Chondrocyte (in vitro differentiated cells): ENCODE data around the gene SHANK1. TPM values are rescaled to one million over a fixed set of nuclear protein-coding genes. Genes with fewer than 3 reads are reported as not detected.
A peak's percentile ranks its signal among the peaks of the same experiment; 100 is the strongest.

ENCODE experiments used
- DNase-seq: peaks from one replicate; pipeline ENCODE4 v3.0.0; 2021; ENCODE audit warnings: mixed read lengths, low spot score
- H3K27ac Mint-ChIP-seq: one replicate; pipeline ENCODE4 v1.8.0; 2021; ENCODE audit warnings: mild to moderate bottlenecking, moderate library complexity, mixed read lengths; ENCODE audit not compliant: unreplicated experiment
- H3K27me3 Mint-ChIP-seq: 2 replicates; pipeline ENCODE4 v1.8.0; 2021; ENCODE audit warnings: low read depth, mixed read lengths
- H3K36me3 Mint-ChIP-seq: 2 replicates; pipeline ENCODE4 v1.8.0; 2021; ENCODE audit warnings: low read depth, mixed read lengths
- H3K4me1 Mint-ChIP-seq: 2 replicates; pipeline ENCODE4 v1.8.0; 2021; ENCODE audit warnings: low read depth, mild to moderate bottlenecking, mixed read lengths
- H3K4me3 Mint-ChIP-seq: one replicate; pipeline ENCODE4 v1.8.0; 2021; ENCODE audit warnings: mild to moderate bottlenecking, moderate library complexity, mixed read lengths; ENCODE audit not compliant: unreplicated experiment
- H3K9me3 Mint-ChIP-seq: 2 replicates; pipeline ENCODE4 v1.8.0; 2021; ENCODE audit warnings: low read depth, mixed read lengths
- total RNA-seq: library from RNA; stranded (reverse); gene quantifications from 3 replicates; pipeline ENCODE4 v1.2.1, GENCODE V29; 2021
- TF ChIP-seq, protein P1 (sequence below): fragments of 200-600 bp; sonication (generic); IDR thresholded peaks from 2 replicates; pipeline ENCODE4 v1.5.0; 2021; ENCODE audit warnings: antibody characterized with exemption, mild to moderate bottlenecking, moderate library complexity

The SHANK1 gene
- total RNA-seq, 1 donor from 2014 or later = 0.27 TPM

DNA sequence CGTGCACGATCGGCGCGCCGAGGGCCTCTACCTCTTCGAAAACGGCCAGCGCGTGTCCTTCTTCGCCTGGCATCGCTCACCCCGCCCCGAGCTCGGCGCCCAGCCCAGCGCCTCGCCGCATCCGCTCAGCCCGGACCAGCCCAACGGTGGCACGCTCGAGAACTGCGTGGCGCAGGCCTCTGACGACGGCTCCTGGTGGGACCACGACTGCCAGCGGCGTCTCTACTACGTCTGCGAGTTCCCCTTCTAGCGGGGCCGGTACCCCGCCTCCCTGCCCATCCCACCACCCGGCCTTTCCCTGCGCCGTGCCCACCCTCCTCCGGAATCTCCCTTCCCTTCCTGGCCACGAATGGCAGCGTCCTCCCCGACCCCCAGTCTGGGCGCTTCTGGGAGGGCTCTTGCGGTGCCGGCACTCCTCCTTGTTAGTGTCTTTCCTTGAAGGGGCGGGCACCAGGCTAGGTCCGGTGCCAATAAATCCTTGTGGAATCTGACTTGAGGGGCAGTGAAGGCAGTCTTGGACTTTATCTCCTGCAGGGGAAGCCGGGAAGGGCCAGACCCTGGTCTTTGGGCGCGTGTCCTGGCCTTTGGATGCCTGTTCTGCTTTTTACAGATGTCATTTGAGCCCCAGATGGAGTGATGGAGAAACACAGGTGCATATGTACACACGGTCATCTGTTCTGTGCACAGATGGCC lies 5.8 kb upstream of the SHANK1 start:
- Mint-ChIP-seq H3K27me3 (peaks cover 9% of the 10 kb centered on the region), H3K27ac (peak overlapping the region; percentile 63), H3K4me3 (peak overlapping the region; percentile 86), H3K36me3 (no peaks in the 10 kb centered on the region), H3K9me3 (no peaks in the 10 kb centered on the region), H3K4me1 (peaks cover 16% of the 10 kb centered on the region)
- TF ChIP-seq, protein P1, sequence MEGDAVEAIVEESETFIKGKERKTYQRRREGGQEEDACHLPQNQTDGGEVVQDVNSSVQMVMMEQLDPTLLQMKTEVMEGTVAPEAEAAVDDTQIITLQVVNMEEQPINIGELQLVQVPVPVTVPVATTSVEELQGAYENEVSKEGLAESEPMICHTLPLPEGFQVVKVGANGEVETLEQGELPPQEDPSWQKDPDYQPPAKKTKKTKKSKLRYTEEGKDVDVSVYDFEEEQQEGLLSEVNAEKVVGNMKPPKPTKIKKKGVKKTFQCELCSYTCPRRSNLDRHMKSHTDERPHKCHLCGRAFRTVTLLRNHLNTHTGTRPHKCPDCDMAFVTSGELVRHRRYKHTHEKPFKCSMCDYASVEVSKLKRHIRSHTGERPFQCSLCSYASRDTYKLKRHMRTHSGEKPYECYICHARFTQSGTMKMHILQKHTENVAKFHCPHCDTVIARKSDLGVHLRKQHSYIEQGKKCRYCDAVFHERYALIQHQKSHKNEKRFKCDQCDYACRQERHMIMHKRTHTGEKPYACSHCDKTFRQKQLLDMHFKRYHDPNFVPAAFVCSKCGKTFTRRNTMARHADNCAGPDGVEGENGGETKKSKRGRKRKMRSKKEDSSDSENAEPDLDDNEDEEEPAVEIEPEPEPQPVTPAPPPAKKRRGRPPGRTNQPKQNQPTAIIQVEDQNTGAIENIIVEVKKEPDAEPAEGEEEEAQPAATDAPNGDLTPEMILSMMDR = no peak
- DNase-seq = no peak

DNA sequence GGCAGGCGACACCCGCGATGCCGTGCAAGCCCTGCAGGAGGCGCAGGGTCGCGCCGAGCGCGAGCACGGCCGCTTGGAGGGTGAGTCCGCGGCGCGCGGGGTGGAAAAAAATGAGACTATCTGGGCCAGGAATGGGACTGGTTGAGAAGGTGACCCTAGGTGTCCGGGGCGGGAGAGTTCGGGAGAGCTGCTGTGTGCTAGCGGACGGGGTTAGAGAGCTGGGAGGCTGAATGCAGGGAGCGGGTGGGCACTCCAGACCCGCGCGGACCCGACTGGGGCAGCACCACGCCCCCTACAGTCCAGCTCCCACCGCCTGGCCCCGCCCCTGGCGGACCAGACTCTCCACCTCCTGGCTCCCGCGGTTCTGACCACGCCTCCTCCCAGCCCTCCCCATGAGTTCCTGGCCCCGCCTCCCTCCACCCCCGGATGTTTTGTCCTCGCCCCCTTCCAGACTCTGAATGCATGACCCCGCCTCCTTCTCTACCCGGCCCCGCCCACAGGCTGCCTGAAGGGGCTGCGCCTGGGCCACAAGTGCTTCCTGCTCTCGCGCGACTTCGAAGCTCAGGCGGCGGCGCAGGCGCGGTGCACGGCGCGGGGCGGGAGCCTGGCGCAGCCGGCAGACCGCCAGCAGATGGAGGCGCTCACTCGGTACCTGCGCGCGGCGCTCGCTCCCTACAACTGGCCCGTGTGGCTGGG lies 5.1 kb upstream of the SHANK1 start:
- TF ChIP-seq, protein P1 = peak; percentile 87
- Mint-ChIP-seq H3K4me1 (peaks cover 20% of the 10 kb centered on the region), H3K27me3 (peaks cover 12% of the 10 kb centered on the region), H3K27ac (peak overlapping the region; percentile 82), H3K9me3 (no peaks in the 10 kb centered on the region), H3K36me3 (no peaks in the 10 kb centered on the region), H3K4me3 (peak overlapping the region; percentile 86)
- DNase-seq = peak; percentile 99

DNA sequence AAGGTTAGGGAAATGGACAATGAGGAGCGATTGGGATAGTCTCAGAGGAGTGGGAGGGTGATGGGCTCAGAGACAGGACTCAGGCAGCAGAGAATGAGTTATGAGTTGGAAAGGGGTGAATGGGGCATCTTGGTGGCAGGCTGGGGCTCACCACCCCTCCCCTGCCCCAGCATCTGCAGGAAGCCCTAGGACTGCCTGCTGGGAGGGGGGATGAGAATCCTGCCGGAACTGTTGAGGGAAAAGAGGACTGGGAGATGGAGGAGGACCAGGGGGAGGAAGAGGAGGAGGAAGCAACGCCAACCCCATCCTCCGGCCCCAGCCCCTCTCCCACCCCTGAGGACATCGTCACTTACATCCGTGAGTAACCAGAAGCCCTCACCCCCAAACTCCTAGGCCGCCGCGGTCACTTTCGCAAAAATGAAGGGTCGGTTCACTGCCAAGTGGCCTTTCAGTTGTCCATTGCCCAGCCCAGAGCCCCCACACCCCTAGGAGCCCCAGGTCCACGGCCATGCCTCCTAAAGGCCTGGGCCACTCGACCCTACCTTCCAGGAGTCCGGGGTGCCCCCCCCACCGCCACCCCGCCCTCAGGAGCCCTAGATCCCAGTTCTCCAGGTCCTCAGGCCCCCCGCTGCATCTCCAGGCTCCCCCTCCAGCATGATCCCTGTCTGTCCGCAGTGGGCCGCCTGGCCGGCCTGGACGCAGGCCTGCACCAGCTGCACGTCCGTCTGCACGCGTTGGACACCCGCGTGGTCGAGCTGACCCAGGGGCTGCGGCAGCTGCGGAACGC lies 4.3 kb upstream of the SHANK1 start:
- H3K27ac Mint-ChIP-seq = no peak overlapping the region
- TF ChIP-seq, protein P1 = no peak
- H3K4me3 Mint-ChIP-seq = peak overlapping the region; percentile 86
- DNase-seq = no peak
- peaks cover 12% of the 10 kb centered on the region for H3K27me3 Mint-ChIP-seq
- no peaks in the 10 kb centered on the region for H3K36me3 Mint-ChIP-seq
- peaks cover 20% of the 10 kb centered on the region for H3K4me1 Mint-ChIP-seq
- no peaks in the 10 kb centered on the region for H3K9me3 Mint-ChIP-seq

DNA sequence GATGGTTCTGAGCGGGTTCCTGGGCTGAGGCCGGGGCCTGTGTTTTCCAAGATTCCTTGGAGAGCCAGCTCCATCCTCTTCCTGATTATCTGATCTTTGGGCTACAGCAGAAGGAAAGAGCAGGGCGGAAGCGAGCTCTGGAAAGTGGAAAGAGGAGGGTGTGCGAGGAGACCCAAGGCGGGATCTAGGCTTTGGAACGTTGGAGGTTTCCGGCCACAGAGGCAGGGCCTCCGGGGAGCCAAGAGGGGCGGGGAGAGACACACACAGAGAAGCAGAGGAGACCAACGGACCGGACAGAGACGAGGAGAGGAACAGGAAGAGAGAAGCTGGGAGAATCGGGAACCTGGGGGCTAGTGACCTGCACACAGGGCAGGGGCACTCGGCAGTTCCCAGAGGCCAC lies 3.5 kb upstream of the SHANK1 start, which contains the start of gene CLEC11A:
Gene CLEC11A, plus strand, starts transcription at position 296 of the 400 bp plus-strand sequence. CDS start 162 bp downstream, outside the sequence.
- H3K36me3 Mint-ChIP-seq = no peaks in the 10 kb centered on the region
- H3K9me3 Mint-ChIP-seq = no peaks in the 10 kb centered on the region
- peak within 1 kb of the TSS; percentile 86 for H3K4me3 Mint-ChIP-seq
- H3K4me1 Mint-ChIP-seq = peaks cover 18% of the 10 kb centered on the region
- no peak for DNase-seq
- peaks cover 12% of the 10 kb centered on the region for H3K27me3 Mint-ChIP-seq
- peak within 1 kb of the TSS; percentile 83 for H3K27ac Mint-ChIP-seq
- TF ChIP-seq, protein P1 = no peak
